GM10847 (cell line): Measurements from ENCODE around the gene PMEPA1.

ENCODE experiments used
- POLR2A ChIP-seq: IDR thresholded peaks from 2 replicates; pipeline ENCODE4 v1.6.1; 2011; ENCODE audit not compliant: insufficient read length; ENCODE audit errors: extremely low read depth

PMEPA1 gene

DNA sequence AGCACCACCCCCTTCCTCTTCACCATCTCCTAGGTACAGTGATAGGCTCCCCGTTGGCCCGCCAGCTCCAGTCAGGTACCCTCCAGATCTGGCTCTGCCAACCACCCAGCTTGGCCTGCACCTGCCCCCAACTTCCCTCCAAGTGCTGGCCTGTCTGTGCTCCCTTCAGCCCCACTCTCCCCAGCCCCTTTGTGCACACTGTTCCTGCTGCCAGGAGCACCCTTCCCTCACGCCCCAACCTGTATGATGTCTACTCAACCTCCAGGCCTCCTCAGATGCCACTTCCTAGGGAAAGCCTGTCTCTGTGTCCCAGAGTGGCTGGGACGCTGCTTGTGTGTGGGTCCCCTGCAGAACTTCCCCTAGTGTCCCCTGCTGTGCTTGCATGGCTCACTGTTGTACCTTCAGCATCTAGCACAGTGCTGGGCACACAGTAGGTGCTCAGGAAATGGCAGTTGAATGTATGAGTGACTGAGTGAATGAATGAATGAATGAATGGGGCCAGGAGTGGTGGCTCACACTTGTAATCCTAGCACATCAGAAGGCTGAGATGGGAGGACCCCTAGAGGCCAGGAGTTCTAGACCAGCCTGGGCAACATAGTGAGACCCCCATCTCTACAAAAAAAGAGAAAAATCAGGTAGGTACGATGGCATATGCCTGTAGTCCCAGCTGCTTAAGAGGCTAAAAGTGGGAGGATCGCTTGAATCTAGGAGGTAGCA is 92.6 kb downstream of the PMEPA1 start:
- TF ChIP-seq POLR2A: no peak

DNA sequence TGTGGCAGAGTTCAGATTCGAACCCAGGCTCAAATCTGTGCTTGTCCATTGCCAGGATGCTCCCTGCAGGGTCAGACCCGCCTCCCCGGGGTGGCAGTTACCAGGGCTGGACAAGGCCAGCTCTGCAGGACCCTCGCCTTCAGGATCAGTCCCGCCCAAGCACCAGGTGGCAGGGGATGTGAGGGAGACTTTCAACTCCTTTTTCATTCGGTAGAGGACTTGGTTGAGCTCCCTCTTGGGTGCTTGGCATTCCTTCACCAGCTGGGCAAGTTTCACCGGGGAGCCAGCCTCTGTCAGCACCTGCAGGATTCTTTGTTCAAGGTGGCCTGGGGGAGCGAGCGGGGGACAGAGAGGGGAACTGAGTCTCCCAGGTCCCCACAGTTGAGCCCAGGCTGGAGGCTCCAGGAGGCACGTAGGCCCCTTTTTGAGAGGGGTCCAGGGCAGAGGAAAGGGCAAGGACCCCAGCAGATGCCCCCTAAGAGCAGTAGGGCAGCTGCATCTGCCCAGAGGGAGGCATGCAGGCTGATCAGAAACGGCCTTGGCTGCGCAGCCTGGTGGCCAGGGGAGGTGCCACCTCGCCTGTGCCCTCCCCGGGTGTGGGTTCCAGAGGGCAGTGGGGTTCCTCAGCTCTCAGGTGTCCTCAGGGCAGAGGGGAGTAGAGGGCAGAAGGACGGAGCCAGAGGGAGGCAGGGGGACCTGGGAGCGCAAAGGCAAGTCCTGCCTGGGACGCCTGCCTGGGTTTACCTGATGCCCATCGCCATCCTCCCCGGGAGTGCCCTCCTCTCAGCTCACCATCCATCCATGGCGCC is 93.5 kb downstream of the PMEPA1 start:
- no peak for TF ChIP-seq POLR2A

DNA sequence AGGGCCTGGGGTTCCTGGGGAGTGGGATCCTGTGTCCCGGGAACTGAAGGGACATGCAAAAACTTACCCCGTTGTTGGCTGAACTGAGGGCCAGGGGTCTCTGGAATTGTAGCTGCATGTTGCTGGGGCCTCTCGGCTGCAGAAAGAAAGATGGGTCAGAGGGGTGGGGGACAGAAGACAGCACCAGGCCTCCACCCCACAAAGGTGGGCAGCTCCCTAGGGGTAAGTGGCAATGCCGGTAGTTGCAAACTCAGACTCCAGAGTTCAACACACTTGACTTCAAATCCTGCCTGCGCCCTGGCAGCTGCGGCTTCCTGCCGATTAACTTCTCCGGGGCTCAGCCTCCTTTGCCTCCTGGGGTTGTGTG is 94.4 kb downstream of the PMEPA1 start:
- no peak for TF ChIP-seq POLR2A

DNA sequence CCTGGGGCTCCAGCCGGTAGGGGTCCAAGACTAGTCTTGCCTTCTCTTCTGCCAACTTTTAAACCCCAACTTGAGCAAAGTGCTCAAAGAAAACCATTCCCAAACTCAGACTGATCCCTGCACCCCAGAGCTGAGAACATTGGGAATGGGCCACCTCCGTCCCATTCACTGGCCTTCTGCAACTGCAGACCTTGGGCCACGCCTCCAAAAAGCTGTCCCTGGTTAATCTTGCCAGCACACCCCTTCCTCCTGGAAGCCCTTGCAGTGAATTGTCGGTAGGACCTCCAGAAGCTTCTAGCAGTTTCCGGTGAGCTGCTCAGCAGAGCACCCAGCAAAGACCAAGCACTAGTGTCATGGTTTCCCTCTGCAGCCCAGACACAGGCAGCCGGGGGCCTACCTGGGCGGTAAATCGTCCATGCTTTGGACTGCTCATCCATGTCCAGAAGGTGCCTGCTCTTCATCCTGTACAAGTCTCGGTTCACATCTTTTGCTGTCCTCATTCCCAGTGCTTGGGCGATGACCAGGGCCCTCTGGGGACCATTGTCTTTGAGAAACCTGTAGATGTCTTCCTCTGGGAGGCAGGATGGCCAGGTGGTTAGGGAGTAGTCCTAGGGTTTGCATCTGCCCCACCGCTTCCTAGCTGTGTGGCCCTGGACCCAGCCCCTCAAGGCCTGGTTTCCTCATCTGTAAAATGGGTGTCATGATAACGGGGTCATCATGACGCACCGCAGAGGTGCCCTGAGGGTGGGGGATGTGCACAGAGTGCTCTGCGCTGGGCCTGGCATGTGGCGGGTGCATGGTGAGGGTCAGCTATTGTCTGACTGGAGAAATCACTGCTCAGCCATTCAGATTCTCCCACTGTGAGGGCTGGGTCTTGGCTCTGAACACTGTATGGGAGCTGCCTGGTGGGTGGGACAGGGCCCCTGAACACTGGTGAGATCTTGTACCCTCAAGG is 95.0 kb downstream of the PMEPA1 start:
- TF ChIP-seq POLR2A: no peak

DNA sequence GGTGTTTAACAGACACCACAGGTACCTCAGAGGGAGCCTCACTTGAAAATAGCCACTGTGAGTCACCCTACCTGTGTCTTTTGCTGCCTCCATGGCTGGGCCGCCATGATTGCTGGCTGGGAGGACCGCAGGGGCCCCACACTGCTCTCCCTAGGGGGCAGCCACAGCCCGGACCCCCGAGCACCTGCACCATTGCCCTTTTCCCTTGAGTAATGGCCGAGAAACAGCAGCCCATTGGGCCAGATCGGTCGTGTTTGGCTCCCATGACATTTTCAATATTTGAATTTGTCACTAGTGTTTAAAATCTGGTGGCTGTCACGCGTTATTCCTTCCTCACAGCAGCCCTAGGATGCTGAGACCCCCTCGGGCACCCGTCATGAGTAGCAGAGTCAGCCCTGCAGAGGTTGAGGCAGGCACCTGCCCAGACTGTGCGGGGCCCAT is 96.3 kb downstream of the PMEPA1 start:
- TF ChIP-seq POLR2A: no peak

DNA sequence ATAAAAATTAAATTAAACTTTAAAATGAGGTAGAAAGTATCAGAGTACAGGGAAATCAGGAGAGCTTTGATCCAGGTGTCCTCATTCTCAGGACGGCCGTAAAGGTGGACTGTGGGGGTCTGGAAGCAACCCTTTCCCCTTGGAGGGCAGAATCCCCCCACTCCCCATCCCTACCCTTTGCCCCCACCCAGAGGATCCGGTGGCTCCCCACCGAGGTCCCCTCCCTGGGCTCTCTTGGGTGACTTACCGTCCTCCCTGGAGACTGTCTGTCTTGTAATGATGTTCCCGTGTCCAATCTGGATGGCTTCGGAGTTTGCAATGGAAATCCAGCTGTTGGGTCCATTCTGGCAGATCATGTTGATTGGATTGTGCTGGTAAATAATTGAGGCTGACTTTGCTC is 96.9 kb downstream of the PMEPA1 start:
- TF ChIP-seq POLR2A: no peak

DNA sequence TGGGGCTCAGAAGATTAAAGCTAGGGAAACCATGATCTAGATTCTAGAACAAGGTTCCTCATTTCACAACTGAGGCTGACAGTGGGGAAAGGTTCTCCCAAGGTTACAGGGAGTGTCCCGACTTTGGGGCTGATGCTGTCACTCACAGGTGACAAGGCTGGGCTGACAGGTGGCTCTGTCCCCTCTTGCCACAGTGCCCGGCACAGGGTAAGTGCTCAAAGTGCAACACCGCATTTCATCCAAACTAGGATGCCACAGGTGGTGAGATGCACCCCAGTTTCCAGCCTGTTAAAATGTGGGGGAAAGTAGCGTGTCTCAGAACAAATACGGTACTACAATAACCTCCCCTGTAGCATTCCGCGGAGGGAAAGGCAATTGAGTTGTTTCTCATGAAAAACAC is 97.4 kb downstream of the PMEPA1 start:
- no peak for TF ChIP-seq POLR2A

DNA sequence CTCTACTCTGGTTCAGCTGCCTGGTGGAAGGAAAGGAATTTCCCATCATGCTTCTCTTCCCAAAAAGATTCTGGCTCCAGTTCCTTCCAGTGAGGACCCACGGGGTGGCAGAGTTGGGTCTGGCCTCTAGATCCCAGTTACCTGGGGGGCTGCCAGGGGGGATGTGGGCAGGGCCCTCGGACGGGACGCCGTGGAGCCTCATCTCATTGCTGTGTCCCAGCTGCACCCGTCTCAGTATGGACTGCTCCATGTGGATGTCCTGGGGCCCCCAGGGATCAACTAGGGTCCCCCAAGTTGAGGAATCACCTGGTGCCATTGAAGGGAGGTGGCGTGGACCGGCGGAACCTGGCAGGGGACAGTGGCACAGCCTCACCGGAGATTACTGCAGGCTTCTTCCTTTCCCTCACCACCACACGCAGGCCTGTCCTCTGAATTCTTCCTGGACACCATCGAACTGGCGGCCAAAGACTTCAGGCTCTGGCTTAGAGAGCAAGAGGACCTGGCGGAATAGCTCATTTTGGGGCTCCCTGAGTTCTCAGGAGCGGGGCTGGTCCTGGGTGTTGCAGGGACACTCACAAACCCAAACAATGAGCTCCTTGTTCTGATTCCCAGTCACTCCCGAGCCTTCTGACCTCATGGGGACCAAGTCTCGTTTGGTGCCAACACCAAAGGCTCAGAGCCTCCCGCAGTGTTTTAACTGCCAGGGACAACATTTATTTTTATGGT is 98.1 kb downstream of the PMEPA1 start:
- TF ChIP-seq POLR2A: no peak

DNA sequence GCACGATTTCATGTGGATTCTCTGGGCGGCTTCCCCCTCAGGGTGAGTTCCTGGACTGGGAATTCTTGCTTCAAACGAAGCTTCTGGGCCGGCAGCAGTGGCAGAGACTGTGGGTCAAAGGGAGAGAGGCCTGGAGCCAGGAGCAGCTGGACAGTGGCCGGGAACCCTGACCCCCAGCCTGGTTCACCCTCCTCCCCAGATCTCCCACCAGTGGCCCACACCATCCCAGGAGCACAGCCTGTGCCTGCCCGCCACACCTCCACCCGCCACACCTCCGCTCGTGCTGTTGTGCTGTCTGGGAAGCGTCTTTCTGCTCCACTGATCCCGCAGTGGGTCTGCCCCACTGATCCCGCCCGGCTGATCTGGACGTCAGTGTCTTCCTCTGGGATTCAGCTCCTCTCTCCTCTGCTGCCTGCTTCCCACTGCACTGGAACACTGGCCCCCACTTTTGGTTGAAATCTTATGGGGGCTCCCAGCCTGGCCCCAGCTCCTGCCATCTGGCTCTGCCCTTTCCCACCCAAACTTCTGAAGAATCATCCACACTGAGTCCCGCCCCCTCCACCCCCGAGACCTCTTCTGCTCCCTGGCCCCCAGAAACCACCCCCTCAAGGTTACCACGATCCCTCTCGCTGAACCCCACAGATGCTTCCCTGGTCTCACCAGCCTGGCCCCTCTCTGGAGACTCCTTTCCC is 99.4 kb downstream of the PMEPA1 start:
- TF ChIP-seq POLR2A: no peak

DNA sequence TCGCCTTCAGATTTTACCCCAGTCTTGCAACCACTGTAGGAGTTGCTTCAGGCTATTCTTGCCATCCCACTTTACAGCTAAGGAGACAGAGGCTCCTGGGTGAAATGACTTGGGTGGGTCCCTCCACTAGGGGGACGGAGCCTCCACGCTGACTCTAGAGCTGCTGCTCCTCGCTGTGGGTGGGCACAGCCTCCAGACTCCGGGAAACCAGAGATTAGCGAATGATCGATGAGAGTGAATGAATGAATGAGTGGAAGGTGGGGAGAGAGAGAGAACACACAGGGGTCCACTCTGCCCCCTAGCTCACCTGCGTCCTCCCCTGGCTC is 100.0 kb downstream of the PMEPA1 start:
- TF ChIP-seq POLR2A: no peak

DNA sequence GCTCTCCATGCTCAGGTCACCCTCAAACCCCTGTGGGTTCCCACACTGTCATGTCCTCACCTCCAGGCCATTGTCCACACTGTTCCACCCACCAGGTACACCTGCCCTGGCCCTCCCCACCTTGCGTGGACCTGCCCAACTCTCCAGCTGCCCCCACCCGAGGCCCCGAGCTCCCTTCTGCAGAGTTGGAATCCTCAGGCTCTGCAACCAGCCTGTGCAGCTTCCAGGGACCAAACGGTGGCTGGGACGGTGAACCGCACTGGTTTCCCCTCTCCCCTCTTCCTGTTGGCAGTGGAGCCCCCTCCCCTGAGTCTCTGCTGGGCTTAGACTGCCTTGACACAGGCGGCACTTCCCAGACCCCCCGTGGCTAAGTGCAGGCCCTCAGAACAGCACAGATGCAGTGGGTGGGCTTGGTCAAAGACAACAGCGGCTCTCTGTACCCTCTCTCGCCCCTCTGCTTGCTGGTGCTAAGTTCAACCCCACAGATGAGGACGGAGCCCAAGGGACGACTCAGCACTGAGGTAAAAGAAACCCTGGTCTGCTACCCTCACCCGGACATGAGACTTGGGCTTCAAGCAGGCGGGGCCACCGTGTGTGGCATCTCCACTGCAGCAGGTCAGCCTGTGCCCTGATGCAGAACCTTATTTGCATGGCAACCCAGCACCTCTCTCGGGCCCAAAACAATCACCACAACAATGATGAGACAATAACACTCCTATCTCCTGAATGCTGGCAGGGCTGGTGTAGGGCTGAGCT is 100.6 kb downstream of the PMEPA1 start:
- TF ChIP-seq POLR2A: no peak

DNA sequence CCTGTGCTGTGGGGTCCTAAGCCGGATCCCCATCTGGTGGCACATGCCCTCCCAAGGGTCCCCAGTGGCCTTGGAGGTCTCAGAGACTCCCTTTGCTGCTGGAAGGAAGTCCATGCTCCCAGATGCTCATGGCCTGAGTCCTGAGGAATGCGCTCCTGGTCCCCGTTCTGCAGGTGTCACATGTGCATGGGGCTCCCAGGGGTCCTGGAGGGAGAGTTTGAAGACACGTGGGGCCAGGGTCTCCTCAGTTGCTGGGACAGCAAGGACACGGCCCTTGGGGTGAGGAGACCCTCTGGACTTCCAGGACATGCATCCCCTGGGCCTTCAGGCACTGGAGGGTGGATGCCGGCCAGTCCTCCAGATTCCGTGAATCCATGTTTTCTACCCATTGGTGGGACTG is 101.3 kb downstream of the PMEPA1 start:
- no peak for TF ChIP-seq POLR2A

DNA sequence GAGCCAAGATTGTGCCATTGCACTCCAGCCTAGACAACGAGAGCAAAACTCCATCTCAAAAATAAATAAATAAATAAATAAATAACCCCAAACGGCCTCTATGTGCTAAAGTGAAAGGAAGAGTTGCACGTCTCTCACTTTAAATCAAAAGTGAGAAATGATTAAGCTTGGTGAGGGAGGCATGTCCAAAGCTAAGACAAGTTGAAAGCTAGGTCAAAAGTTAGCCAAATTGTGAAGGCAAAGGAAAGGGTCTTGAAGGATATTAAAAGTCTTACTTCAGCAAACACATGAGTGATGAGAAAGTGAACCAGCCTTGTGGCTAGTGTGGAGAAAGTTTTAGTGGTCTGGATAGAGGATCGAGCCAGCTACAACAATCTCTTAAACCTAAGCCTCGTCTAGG is 103.9 kb downstream of the PMEPA1 start:
- no peak for TF ChIP-seq POLR2A

DNA sequence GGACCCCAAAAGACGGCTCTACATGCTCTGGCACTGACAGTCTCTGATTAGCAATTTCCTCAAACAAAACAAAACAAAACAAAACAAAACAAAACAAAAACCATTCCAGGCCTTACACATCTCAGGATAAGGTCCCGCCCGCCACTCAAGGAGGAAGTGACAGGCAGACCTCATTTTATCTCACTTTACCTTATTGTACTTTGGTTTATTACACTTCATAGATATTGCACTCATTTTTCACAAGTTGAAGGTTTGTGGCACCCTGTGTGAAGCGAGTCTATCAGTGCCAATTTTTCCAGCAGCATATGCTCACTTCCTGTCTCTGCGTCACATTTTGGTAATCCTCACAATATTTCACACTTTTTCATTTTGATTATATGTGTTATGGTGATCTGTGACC is 104.8 kb downstream of the PMEPA1 start:
- no peak for TF ChIP-seq POLR2A

DNA sequence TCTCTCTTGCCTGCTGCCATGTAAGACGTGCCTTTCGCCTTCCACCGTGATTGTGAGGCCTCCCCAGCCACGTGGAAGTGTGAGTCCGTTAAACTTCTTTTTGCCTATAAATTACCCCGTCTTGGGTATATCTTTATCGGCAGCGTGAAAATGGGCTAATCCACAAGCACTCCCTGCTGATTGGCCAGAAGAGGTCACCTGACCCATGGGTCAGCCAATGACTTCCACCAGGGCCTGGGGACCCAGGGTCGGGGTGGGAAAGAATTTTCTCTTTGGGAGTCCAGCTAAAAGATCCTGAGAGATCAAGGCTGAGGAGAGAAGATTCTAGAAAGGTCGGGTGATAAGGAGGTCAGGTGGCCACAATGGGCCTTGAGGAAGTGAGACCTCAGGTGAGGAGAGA is 106.7 kb downstream of the PMEPA1 start:
- no peak for TF ChIP-seq POLR2A
